OCI-LY7 (cell line): ENCODE data around the gene BCKDHB. TPM values are rescaled to one million over a fixed set of nuclear protein-coding genes. Genes with fewer than 3 reads are reported as not detected.

Source experiments
- BruUV-seq: library from RNA; stranded (reverse); fragments of 400-500 nt; replicated peaks from 2 replicates; lab custom pipeline; 2021; lab: Mats Ljungman, UMichigan
- CTCF ChIA-PET: fragments of 300-600 bp; sonication (Branson Sonifier 250); formaldehyde crosslinking; loops from one replicate; lab custom pipeline; 2022; ENCODE audit warnings: antibody characterized with exemption; ENCODE audit not compliant: unreplicated experiment; lab: Charles Lee
- POLR2A ChIA-PET: fragments of 300-600 bp; sonication (Branson Sonifier 250); formaldehyde crosslinking; loops from one replicate; lab custom pipeline; 2022; ENCODE audit warnings: antibody characterized with exemption; lab: Charles Lee
- DNase-seq: peaks from one replicate; pipeline ENCODE4 v3.0.0-alpha.2; 2015; ENCODE audit warnings: low spot score
- H2AFZ ChIP-seq: fragments of 200-600 bp; sonication (generic), shearing (Covaris generic); 2 replicates; pipeline ENCODE4 v1.6.1; 2014; ENCODE audit warnings: mild to moderate bottlenecking, antibody characterized with exemption, low read length, moderate library complexity
- H3K27ac ChIP-seq: fragments of 200-600 bp; sonication (generic); 2 replicates; pipeline ENCODE4 v1.5.1; 2014; ENCODE audit warnings: mixed run types, low read depth, mild to moderate bottlenecking, moderate library complexity, low read length, inconsistent platforms; ENCODE audit not compliant: poor library complexity, severe bottlenecking
- H3K36me3 ChIP-seq: fragments of 200-600 bp; sonication (generic); 2 replicates; pipeline ENCODE4 v1.6.1; 2014; ENCODE audit warnings: mild to moderate bottlenecking, antibody characterized with exemption, low read length, moderate library complexity, mixed read lengths; ENCODE audit not compliant: insufficient read depth
- H3K4me1 ChIP-seq: fragments of 200-600 bp; sonication (generic); 2 replicates; pipeline ENCODE4 v1.5.1; 2014; ENCODE audit warnings: mild to moderate bottlenecking, low read length; ENCODE audit not compliant: insufficient read depth, poor library complexity, severe bottlenecking
- H3K4me2 ChIP-seq: fragments of 200-600 bp; sonication (generic); 2 replicates; pipeline ENCODE4 v1.6.1; 2014; ENCODE audit warnings: mild to moderate bottlenecking, low read length
- H3K4me3 ChIP-seq: fragments of 200-600 bp; sonication (generic); 2 replicates; pipeline ENCODE4 v1.5.1; 2014; ENCODE audit warnings: mild to moderate bottlenecking, low read depth, low read length; ENCODE audit not compliant: poor library complexity, severe bottlenecking
- H3K79me2 ChIP-seq: fragments of 200-600 bp; sonication (generic); 2 replicates; pipeline ENCODE4 v1.6.1; 2016; ENCODE audit warnings: low read depth, mild to moderate bottlenecking, low read length, moderate library complexity, mixed read lengths; ENCODE audit not compliant: insufficient read depth
- H3K9me2 ChIP-seq: fragments of 200-600 bp; sonication (generic); 2 replicates; pipeline ENCODE4 v1.6.1; 2016; ENCODE audit warnings: mild to moderate bottlenecking, low read length, mixed read lengths; ENCODE audit not compliant: insufficient read depth
- H3K9me3 ChIP-seq: fragments of 200-600 bp; sonication (generic); 2 replicates; pipeline ENCODE4 v1.6.1; 2014; ENCODE audit warnings: mild to moderate bottlenecking, mixed run types, low read length, mixed read lengths
- H4K20me1 ChIP-seq: fragments of 200-600 bp; sonication (generic); 2 replicates; pipeline ENCODE4 v1.6.1; 2014; ENCODE audit warnings: mild to moderate bottlenecking, antibody characterized with exemption, low read length, moderate library complexity, mixed read lengths; ENCODE audit not compliant: insufficient read depth
- EZH2phosphoT487 ChIP-seq: fragments of 200-600 bp; sonication (generic); IDR thresholded peaks from 2 replicates; pipeline ENCODE4 v1.6.1; 2018; ENCODE audit warnings: low read depth, borderline replicate concordance, mild to moderate bottlenecking, mixed run types, antibody characterized with exemption, low read length, moderate library complexity, mixed read lengths
- intact Hi-C: fragments of 100-400 bp; cut with micrococcal nuclease; formaldehyde crosslinking; loops from one replicate; pipeline ENCODE4 v1.10.0; 2022; ENCODE audit not compliant: unreplicated experiment
- total RNA-seq, 2 experiments: library from RNA; depleted of rRNA in 1 of 2; stranded (reverse); fragments of >200 nt in 1 of 2; shearing (Covaris generic) in 1 of 2; gene quantifications; 2 replicates each; pipeline ENCODE4 v1.2.3, GENCODE V29; 2014 to 2022
- TF ChIP-seq, protein P1 (sequence below): fragments of 200-600 bp; sonication (generic); conservative IDR thresholded peaks from 2 replicates; pipeline ENCODE4 v1.5.1; 2014; ENCODE audit warnings: mild to moderate bottlenecking, antibody characterized with exemption, low read length, moderate library complexity, mixed read lengths

Gene BCKDHB
- total RNA-seq, 2 experiments from 2014 or later = 25.7 to 30.3 TPM

DNA sequence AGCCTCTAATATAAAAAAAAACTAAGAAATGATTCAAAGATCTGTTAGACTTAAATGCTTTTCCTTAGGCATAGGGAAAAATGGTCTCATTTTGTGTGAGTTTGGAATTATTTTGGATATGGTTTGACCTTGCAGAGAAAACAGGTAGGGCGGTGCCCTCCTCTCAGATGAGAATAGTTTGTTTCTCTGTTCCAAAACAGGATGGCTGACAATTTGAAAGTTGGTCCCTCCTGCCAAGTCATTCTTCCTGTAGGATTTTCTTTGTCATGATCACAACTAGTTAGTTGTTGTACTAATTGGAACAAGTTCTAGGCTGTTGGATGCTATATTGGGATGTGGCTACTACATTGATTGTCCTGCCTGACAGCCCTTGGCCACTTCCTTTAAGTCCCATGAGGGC, 108.6 kb downstream of the BCKDHB start:
- no peaks in the 10 kb centered on the region; the same call in 1 of the 2 replicates for H3K9me2 ChIP-seq
- TF ChIP-seq, protein P1, sequence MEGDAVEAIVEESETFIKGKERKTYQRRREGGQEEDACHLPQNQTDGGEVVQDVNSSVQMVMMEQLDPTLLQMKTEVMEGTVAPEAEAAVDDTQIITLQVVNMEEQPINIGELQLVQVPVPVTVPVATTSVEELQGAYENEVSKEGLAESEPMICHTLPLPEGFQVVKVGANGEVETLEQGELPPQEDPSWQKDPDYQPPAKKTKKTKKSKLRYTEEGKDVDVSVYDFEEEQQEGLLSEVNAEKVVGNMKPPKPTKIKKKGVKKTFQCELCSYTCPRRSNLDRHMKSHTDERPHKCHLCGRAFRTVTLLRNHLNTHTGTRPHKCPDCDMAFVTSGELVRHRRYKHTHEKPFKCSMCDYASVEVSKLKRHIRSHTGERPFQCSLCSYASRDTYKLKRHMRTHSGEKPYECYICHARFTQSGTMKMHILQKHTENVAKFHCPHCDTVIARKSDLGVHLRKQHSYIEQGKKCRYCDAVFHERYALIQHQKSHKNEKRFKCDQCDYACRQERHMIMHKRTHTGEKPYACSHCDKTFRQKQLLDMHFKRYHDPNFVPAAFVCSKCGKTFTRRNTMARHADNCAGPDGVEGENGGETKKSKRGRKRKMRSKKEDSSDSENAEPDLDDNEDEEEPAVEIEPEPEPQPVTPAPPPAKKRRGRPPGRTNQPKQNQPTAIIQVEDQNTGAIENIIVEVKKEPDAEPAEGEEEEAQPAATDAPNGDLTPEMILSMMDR = no peak
- TF ChIP-seq EZH2phosphoT487 = no peak
- BruUV-seq = no TSS peak
- no peaks in the 10 kb centered on the region for H3K4me1 ChIP-seq
- no peak overlapping the region for H2AFZ ChIP-seq
- POLR2A ChIA-PET = interaction anchor here (1.4 kb wide), 1 partner anchor 9 kb away, joined by 3 read pairs; no protein-coding TSS in a partner anchor
- H3K4me3 ChIP-seq = no peak overlapping the region
- intact Hi-C loops = no loop called here
- no peaks in the 10 kb centered on the region for H4K20me1 ChIP-seq
- no peaks in the 10 kb centered on the region for H3K79me2 ChIP-seq
- H3K9me3 ChIP-seq = no peaks in the 10 kb centered on the region
- CTCF ChIA-PET = no interaction called here
- no peak overlapping the region for H3K4me2 ChIP-seq
- no peak overlapping the region for H3K27ac ChIP-seq
- no peak for DNase-seq
- H3K36me3 ChIP-seq = no peaks in the 10 kb centered on the region

DNA sequence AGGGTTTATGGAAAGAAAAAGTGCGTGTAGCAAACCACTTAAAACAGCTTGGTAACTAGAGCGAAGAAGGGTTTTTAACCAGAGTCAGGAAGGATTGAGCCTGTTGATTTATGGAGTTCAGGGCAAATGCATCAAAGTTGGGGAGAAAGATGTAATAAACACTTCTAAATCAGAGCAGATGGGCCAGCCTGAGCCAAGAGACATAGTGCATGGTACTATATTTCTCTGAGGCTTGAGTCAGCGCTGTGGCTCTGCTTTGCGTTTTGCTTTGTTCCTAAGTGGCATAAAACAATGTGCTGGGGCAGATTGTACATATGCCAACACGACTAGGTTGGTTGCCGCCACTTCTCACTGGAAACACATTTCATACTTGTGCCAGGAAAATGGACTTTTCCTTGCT, 111.3 kb downstream of the BCKDHB start:
- H3K79me2 ChIP-seq = no peaks in the 10 kb centered on the region
- H3K4me1 ChIP-seq = no peaks in the 10 kb centered on the region
- no peak for DNase-seq
- no peaks in the 10 kb centered on the region for H3K36me3 ChIP-seq
- H3K27ac ChIP-seq = no peak overlapping the region
- ChIA-PET POLR2A (no interaction called here), CTCF (no interaction called here)
- H3K9me3 ChIP-seq = no peaks in the 10 kb centered on the region
- no TSS peak for BruUV-seq
- intact Hi-C loops = no loop called here
- H3K4me3 ChIP-seq = no peak overlapping the region
- H4K20me1 ChIP-seq = no peaks in the 10 kb centered on the region
- H3K4me2 ChIP-seq = no peak overlapping the region
- no peak for TF ChIP-seq EZH2phosphoT487
- TF ChIP-seq, protein P1 = no peak
- H2AFZ ChIP-seq = no peak overlapping the region
- no peaks in the 10 kb centered on the region; the same call in 1 of the 2 replicates for H3K9me2 ChIP-seq

- no peaks in the 10 kb centered on the region for H3K9me3 ChIP-seq
- no peaks in the 10 kb centered on the region for H3K9me2 ChIP-seq
- ChIA-PET POLR2A (no interaction called here), CTCF (no interaction called here)
- intact Hi-C loops = no loop called here
- BruUV-seq = no TSS peak
- H2AFZ ChIP-seq = no peak overlapping the region
- H4K20me1 ChIP-seq = no peaks in the 10 kb centered on the region
- H3K79me2 ChIP-seq = no peaks in the 10 kb centered on the region
- no peaks in the 10 kb centered on the region for H3K4me1 ChIP-seq
- DNase-seq = no peak
- H3K36me3 ChIP-seq = no peaks in the 10 kb centered on the region
- no peak overlapping the region for H3K4me2 ChIP-seq
- TF ChIP-seq, protein P1 = no peak
- no peak for TF ChIP-seq EZH2phosphoT487
- no peak overlapping the region for H3K27ac ChIP-seq
- H3K4me3 ChIP-seq = no peak overlapping the region
Observed at GRCh38 chr6:80223743-80224212, 117.3 kb downstream of the BCKDHB start.
